ENCODE data around the gene NUPR1. TPM values are rescaled to one million over a fixed set of nuclear protein-coding genes. Genes with fewer than 3 reads are reported as not detected.
"Not testable (repeated sequence)": the region's sequence is repeated elsewhere in the genome, so short reads cannot be mapped to it uniquely, and the experiment has no call there.

NUPR1 gene
- total and polyA plus RNA-seq, 4 donors = 85.0 to 148 (median 111) TPM

- intact Hi-C loops (cut with DNase I) = loop anchor here (5.0 kb wide), 2 partner anchors 45 to 60 kb away; partner anchors contain the start of genes NUPR1 (in 2 of the 2) and SGF29 (in 2 of the 2)
- no peaks in the 10 kb centered on the region for H3K36me3 ChIP-seq (ENCODE audit: control insufficient read depth in 1 of 2, insufficient read depth in 2 of 2, low read length in 1 of 2)
- no peaks in the 10 kb centered on the region for H3K27me3 ChIP-seq (ENCODE audit: control insufficient read depth in 1 of 2, insufficient read depth in 2 of 2, low read length in 1 of 2)
- WGBS, 2 donors = 54 to 56% methylated on average over 4 of the region's 4 CpGs
- H3K27ac ChIP-seq (ENCODE audit: low read depth in 1 of 2, low read length in 2 of 2) = no peak overlapping the region
- ATAC-seq (ENCODE audit: low FRiP score) = no peak
- H3K4me1 ChIP-seq (ENCODE audit: control insufficient read depth in 1 of 2, insufficient read depth in 2 of 2, low read length in 2 of 2) = no peaks in the 10 kb centered on the region
- no peaks in the 10 kb centered on the region for H3K9me3 ChIP-seq (ENCODE audit: control insufficient read depth, low read length)
- no peak overlapping the region for H3K4me3 ChIP-seq (ENCODE audit: low read length in 2 of 2)
- no peak for DNase-seq
These were observed 46.3 kb downstream of the NUPR1 start for GRCh38 chr16:28492511-28492910.

DNA sequence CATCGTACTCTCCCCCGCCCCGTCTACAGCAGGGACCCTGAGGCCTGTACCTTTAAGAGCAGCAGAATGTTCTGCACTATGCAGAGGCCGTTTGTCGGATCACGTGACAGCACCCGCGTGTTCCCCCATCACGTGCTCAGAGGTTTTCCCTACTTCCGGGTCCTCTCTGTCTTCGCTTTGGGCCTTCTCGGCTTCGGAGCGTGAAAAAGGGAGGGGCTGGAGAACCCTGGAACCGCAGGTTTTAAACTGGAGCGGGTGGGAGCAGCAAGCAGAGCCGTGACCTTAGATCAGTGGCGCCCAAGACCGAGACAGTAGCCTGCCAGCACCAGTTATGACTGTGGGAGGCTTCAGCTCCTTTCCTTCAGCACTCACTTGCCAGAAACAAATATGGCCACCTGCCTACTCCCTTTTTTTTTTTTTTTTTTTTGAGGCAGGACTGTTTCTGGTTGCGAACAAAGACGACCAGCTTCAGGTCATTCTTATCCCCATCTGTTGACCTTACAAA lies 46.8 kb downstream of the NUPR1 start, which contains the start of gene CLN3:
Gene CLN3 (minus strand): TSS at position 105 of the 505 bp plus-strand sequence. CDS start 315 bp downstream, outside the sequence.
- WGBS, 2 donors = 0% methylated on average over 21 of the region's 21 CpGs
- Histone ChIP-seq H3K27ac (ENCODE audit: low read depth in 1 of 2, low read length in 2 of 2) (peak within 1 kb of the TSS; percentile 59 to 95), H3K9me3 (ENCODE audit: control insufficient read depth, low read length) (no peaks in the 10 kb centered on the region), H3K27me3 (ENCODE audit: control insufficient read depth in 1 of 2, insufficient read depth in 2 of 2, low read length in 1 of 2) (no peaks in the 10 kb centered on the region), H3K4me1 (ENCODE audit: control insufficient read depth in 1 of 2, insufficient read depth in 2 of 2, low read length in 2 of 2) (no peaks in the 10 kb centered on the region), H3K36me3 (ENCODE audit: control insufficient read depth in 1 of 2, insufficient read depth in 2 of 2, low read length in 1 of 2) (no peaks in the 10 kb centered on the region), H3K4me3 (ENCODE audit: low read length in 2 of 2) (peak within 1 kb of the TSS; percentile 75 to 81)
- peak; percentile 94 to 96 for DNase-seq
- intact Hi-C loops (cut with DNase I) = loop anchor here (5.0 kb wide), 2 partner anchors 45 to 60 kb away; partner anchors contain the start of genes NUPR1 (in 2 of the 2) and SGF29 (in 2 of the 2)
- ATAC-seq (ENCODE audit: low FRiP score) = peak; percentile 97

DNA sequence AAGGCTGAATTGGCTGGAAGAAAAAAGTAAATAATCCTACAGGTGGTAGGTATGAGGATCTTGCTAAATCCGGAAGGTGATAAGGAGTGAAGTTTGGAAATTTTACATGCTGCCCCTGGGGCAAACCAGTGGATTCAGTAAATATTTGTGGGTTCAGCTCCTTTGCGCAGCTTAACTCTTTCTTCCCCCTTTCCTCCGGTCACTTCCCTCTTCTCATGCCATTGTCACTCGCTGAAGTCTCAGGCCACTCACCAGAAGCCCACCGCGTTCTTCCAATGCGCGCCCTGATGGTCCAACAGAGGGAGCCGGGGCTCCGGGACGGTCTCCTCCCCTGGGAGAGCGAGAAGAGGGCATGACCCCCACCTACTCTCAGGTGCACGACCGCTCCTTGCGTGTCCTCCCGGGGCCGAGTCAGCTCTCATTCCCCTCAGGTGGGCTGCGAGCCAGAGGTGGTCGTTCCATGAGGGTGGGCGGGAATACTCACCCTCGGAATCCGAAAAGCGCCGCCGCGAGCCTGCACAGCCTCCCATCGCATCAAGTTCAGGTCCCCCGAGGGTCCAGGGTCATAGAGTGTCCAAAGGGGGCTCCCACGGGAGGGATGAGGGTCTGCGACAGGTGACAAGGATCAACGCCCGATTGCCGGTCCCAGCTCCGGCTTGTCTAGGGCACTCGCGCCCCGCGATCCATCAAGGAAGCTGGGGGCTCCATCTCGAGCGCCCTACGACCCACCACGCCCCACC lies 47.4 kb downstream of the NUPR1 start:
- no peaks in the 10 kb centered on the region for H3K27me3 ChIP-seq (ENCODE audit: control insufficient read depth in 1 of 2, insufficient read depth in 2 of 2, low read length in 1 of 2)
- peak overlapping the region; percentile 35 to 59 for H3K27ac ChIP-seq (ENCODE audit: low read depth in 1 of 2, low read length in 2 of 2)
- intact Hi-C loops (cut with DNase I) = loop anchor here (5.0 kb wide), 2 partner anchors 46 to 61 kb away; partner anchors contain the start of genes NUPR1 (in 2 of the 2) and SGF29 (in 2 of the 2)
- H3K4me3 ChIP-seq (ENCODE audit: low read length in 2 of 2) = peak overlapping the region; percentile 75 to 81
- no peaks in the 10 kb centered on the region for H3K36me3 ChIP-seq (ENCODE audit: control insufficient read depth in 1 of 2, insufficient read depth in 2 of 2, low read length in 1 of 2)
- no peaks in the 10 kb centered on the region for H3K4me1 ChIP-seq (ENCODE audit: control insufficient read depth in 1 of 2, insufficient read depth in 2 of 2, low read length in 2 of 2)
- WGBS, 2 donors = 1% methylated on average over 41 to 42 of the region's 42 CpGs
- H3K9me3 ChIP-seq (ENCODE audit: control insufficient read depth, low read length) = no peaks in the 10 kb centered on the region
- peak; percentile 62 for ATAC-seq (ENCODE audit: low FRiP score)
- DNase-seq = peak in 1 of 2 donors; percentile 60

DNA sequence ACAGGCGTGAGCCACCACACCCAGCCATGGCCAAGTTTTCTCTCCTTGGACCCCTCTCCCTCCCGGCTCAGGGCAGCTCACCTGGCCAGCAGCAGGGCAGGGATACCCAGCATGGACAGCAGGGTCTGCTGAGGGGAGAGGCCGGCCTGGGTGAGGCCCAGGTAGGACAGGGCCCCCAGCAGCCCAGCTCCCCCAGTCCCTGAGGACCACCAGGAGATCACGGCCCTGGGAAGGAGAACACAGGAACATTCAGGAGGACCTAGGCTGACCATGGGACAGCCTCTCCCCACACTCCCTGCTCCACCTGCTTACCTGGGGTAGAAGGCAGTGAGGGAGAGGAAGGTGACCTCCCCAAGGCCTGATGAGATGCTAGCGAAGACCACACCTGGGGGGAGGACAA lies 52.5 kb downstream of the NUPR1 start:
- Histone ChIP-seq H3K4me3 (ENCODE audit: low read length in 2 of 2) (no peak overlapping the region), H3K27me3 (ENCODE audit: control insufficient read depth in 1 of 2, insufficient read depth in 2 of 2, low read length in 1 of 2) (no peaks in the 10 kb centered on the region), H3K4me1 (ENCODE audit: control insufficient read depth in 1 of 2, insufficient read depth in 2 of 2, low read length in 2 of 2) (no peaks in the 10 kb centered on the region), H3K27ac (ENCODE audit: low read depth in 1 of 2, low read length in 2 of 2) (no peak overlapping the region), H3K9me3 (ENCODE audit: control insufficient read depth, low read length) (no peaks in the 10 kb centered on the region), H3K36me3 (ENCODE audit: control insufficient read depth in 1 of 2, insufficient read depth in 2 of 2, low read length in 1 of 2) (peaks cover 0 to 1% of the 10 kb centered on the region in 2 donors)
- WGBS, 2 donors = 96 to 97% methylated on average over 5 of the region's 5 CpGs
- DNase-seq (peak in 1 of 2 donors; percentile 21), ATAC-seq (ENCODE audit: low FRiP score) (no peak)
- intact Hi-C loops (cut with DNase I) = no loop called here

DNA sequence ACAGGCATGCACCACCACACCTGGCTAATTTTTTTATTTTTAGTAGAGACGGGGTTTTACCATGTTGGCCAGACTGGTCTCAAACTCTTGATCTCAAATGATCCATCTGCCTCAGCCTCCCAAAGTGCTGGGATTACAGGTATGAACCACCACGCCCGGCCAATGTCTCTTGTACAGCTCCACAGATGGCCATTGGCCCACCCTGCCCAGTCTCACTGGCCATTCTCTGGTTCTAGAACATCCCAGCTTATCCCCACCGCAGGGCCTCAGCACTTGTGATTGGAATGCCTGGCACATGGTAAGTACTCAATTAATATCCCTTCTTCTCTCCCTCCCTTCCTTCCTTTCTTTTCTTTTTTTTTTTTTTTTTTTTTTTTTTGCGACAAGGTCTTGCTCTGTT lies 55.4 kb downstream of the NUPR1 start:
- H3K9me3 ChIP-seq (ENCODE audit: control insufficient read depth, low read length); intact Hi-C loops (cut with DNase I); ATAC-seq (ENCODE audit: low FRiP score); H3K27ac ChIP-seq (ENCODE audit: low read depth in 1 of 2, low read length in 2 of 2); H3K27me3 ChIP-seq (ENCODE audit: control insufficient read depth in 1 of 2, insufficient read depth in 2 of 2, low read length in 1 of 2); H3K36me3 ChIP-seq (ENCODE audit: control insufficient read depth in 1 of 2, insufficient read depth in 2 of 2, low read length in 1 of 2); H3K4me1 ChIP-seq (ENCODE audit: control insufficient read depth in 1 of 2, insufficient read depth in 2 of 2, low read length in 2 of 2); H3K4me3 ChIP-seq (ENCODE audit: low read length in 2 of 2): not testable (repeated sequence)
- DNase-seq = peak; percentile 14 to 52
- WGBS, 2 donors = 92 to 93% methylated on average over 5 of the region's 5 CpGs

Other genes with a start within 250 kb of the NUPR1 start
- under 1 TPM; 0.16 to 0.33 TPM for gene SBK1, start 246.4 kb downstream of the NUPR1 start, total RNA-seq
- gene SBK1, start 246.4 kb downstream of the NUPR1 start, polyA plus RNA-seq = under 1 TPM in 1 of 2 donors, not detected in 1; 0.03 TPM
- gene NPIPB6, start 175.5 kb downstream of the NUPR1 start, total RNA-seq = 1 to 10 TPM; 2.3 to 3.3 TPM
- gene NPIPB6, start 175.5 kb downstream of the NUPR1 start, polyA plus RNA-seq = 1 to 10 TPM; 1.3 to 1.5 TPM
- gene EIF3CL, start 135.1 kb downstream of the NUPR1 start, total RNA-seq = 10 to 100 TPM; 62.6 to 88.0 TPM
- 10 to 100 TPM; 40.7 to 41.6 TPM for gene EIF3CL, start 135.1 kb downstream of the NUPR1 start, polyA plus RNA-seq
- under 1 TPM in 1 of 2 donors, not detected in 1; 0.29 TPM for gene NPIPB7, start 66.6 kb downstream of the NUPR1 start, total RNA-seq
- under 1 TPM in 1 of 2 donors, not detected in 1; 0.18 TPM for gene NPIPB7, start 66.6 kb downstream of the NUPR1 start, polyA plus RNA-seq
- gene CLN3, start 46.9 kb downstream of the NUPR1 start, total RNA-seq = 10 to 100 TPM; 15.6 to 27.2 TPM
- gene CLN3, start 46.9 kb downstream of the NUPR1 start, polyA plus RNA-seq = 10 to 100 TPM; 19.5 to 48.7 TPM
- 1 to 10 TPM; 2.5 to 3.1 TPM for gene APOBR, start 44.3 kb downstream of the NUPR1 start, total RNA-seq
- gene APOBR, start 44.3 kb downstream of the NUPR1 start, polyA plus RNA-seq = 1 to 10 TPM; 1.1 to 2.6 TPM
- gene IL27, start 32.1 kb downstream of the NUPR1 start, total RNA-seq = under 1 TPM in 1 of 2 donors, not detected in 1; 0.54 TPM
- under 1 TPM in 1 of 2 donors, not detected in 1; 0.54 TPM for gene IL27, start 32.1 kb downstream of the NUPR1 start, polyA plus RNA-seq
- gene SGF29, start 14.9 kb upstream of the NUPR1 start, total RNA-seq = 10 to 100 TPM; 19.7 to 20.7 TPM
- 10 to 100 TPM; 17.4 to 41.6 TPM for gene SGF29, start 14.9 kb upstream of the NUPR1 start, polyA plus RNA-seq
- gene SULT1A2, start 58.1 kb upstream of the NUPR1 start, total RNA-seq = 1 to 10 TPM in 1 of 2 donors, under 1 TPM in 1; 0.81 to 1.8 TPM
- gene SULT1A2, start 58.1 kb upstream of the NUPR1 start, polyA plus RNA-seq = 1 to 10 TPM in 1 of 2 donors, not detected in 1; 9.8 TPM
- gene SULT1A1, start 71.1 kb upstream of the NUPR1 start, total RNA-seq = 10 to 100 TPM in 1 of 2 donors, 1 to 10 TPM in 1; 6.7 to 29.8 TPM
- gene SULT1A1, start 71.1 kb upstream of the NUPR1 start, polyA plus RNA-seq = 10 to 100 TPM in 1 of 2 donors, 1 to 10 TPM in 1; 5.0 to 43.8 TPM
- 1 to 10 TPM; 2.6 to 8.6 TPM for gene NPIPB8, start 99.1 kb upstream of the NUPR1 start, total RNA-seq
- not detected for gene NPIPB8, start 99.1 kb upstream of the NUPR1 start, polyA plus RNA-seq
- gene EIF3C, start 172.5 kb upstream of the NUPR1 start, total RNA-seq = 100 to 1,000 TPM; 338 to 374 TPM
- gene EIF3C, start 172.5 kb upstream of the NUPR1 start, polyA plus RNA-seq = 100 to 1,000 TPM; 246 to 547 TPM
- gene NPIPB9, start 212.8 kb upstream of the NUPR1 start, total RNA-seq = 1 to 10 TPM; 2.8 to 4.1 TPM
- gene NPIPB9, start 212.8 kb upstream of the NUPR1 start, polyA plus RNA-seq = under 1 TPM in 1 of 2 donors, not detected in 1; 0.18 TPM